ENCODE results near the gene TYMP. TPM values are rescaled to one million over a fixed set of nuclear protein-coding genes. Genes with fewer than 3 reads are reported as not detected.

Gene TYMP
- total RNA-seq, 4 donors from 2014 or later, result 18.5 to 55.1 (median 39.3) TPM

- 73 to 100% methylated on average over 1 to 3 of the region's 6 CpGs for WGBS, 2 donors (ENCODE audit: low coverage in 1 of 2)
- H3K4me1 ChIP-seq, result peaks cover 4 to 28% (median 14%) of the 10 kb centered on the region in 3 donors
- ATAC-seq, result no peak
- no peaks in the 10 kb centered on the region for H3K9me3 ChIP-seq
- no peak overlapping the region for H3K4me3 ChIP-seq
- H3K27me3 ChIP-seq, result no peaks in the 10 kb centered on the region
- H3K27ac ChIP-seq, result no peak overlapping the region
- peaks cover 0 to 42% of the 10 kb centered on the region in 2 donors for H3K36me3 ChIP-seq
- no peak for TF ChIP-seq EP300 (IDR thresholded peaks at IDR 0.05)
- TF ChIP-seq POLR2AphosphoS5 (IDR thresholded peaks at IDR 0.05), result no peak
- TF ChIP-seq POLR2A (IDR thresholded peaks at IDR 0.05), result no peak
Measured at GRCh38 chr22:50502096-50502495, 27.7 kb downstream of the TYMP start.

DNA sequence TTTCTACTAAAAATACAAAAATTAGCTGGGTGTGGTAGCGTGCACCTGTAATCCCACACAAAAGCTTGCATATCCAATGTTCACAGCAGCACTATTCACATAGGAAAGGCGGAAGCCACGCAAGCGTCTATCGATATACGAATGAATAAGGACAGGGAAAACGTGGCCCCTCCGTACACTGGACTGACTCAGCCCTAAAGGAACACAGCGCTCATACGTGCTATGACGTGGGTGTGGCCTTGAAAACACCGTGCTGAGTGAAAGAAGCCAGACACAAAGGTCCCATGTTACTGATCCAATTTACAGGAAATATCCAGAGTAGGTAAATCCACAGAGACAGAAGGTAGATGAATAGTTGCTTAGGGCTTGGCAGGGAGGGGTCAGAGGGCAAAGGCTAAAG is 29.4 kb downstream of the TYMP start:
- Histone ChIP-seq H3K27me3 (no peaks in the 10 kb centered on the region), H3K36me3 (peaks cover 0 to 33% of the 10 kb centered on the region in 2 donors), H3K27ac (no peak overlapping the region), H3K4me3 (no peak overlapping the region), H3K9me3 (no peaks in the 10 kb centered on the region), H3K4me1 (peaks cover 0 to 12% (median 0%) of the 10 kb centered on the region in 3 donors)
- no peak for ATAC-seq
- WGBS, 2 donors (ENCODE audit: low coverage in 1 of 2), result 67 to 84% methylated on average over 1 to 5 of the region's 12 CpGs
- TF ChIP-seq POLR2A (IDR thresholded peaks at IDR 0.05) (no peak), EP300 (IDR thresholded peaks at IDR 0.05) (no peak), POLR2AphosphoS5 (IDR thresholded peaks at IDR 0.05) (no peak)
- TF ChIP-seq, protein P1, sequence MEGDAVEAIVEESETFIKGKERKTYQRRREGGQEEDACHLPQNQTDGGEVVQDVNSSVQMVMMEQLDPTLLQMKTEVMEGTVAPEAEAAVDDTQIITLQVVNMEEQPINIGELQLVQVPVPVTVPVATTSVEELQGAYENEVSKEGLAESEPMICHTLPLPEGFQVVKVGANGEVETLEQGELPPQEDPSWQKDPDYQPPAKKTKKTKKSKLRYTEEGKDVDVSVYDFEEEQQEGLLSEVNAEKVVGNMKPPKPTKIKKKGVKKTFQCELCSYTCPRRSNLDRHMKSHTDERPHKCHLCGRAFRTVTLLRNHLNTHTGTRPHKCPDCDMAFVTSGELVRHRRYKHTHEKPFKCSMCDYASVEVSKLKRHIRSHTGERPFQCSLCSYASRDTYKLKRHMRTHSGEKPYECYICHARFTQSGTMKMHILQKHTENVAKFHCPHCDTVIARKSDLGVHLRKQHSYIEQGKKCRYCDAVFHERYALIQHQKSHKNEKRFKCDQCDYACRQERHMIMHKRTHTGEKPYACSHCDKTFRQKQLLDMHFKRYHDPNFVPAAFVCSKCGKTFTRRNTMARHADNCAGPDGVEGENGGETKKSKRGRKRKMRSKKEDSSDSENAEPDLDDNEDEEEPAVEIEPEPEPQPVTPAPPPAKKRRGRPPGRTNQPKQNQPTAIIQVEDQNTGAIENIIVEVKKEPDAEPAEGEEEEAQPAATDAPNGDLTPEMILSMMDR (IDR thresholded peaks at IDR 0.05), result no peak

- TF ChIP-seq, protein P1 (IDR thresholded peaks at IDR 0.05), result peak in 3 of 4 experiments; percentile 41 to 58 (median 49)
- TF ChIP-seq EP300 (IDR thresholded peaks at IDR 0.05), result no peak
- peak; percentile 68 for ATAC-seq
- WGBS, 2 donors (ENCODE audit: low coverage in 1 of 2), result 13 to 16% methylated on average over 5 to 12 of the region's 13 CpGs
- H3K4me1 ChIP-seq, result peaks cover 0 to 7% (median 0%) of the 10 kb centered on the region in 3 donors
- H3K4me3 ChIP-seq, result no peak overlapping the region
- peaks cover 0 to 15% of the 10 kb centered on the region in 2 donors for H3K36me3 ChIP-seq
- H3K27me3 ChIP-seq, result no peaks in the 10 kb centered on the region
- no peaks in the 10 kb centered on the region for H3K9me3 ChIP-seq
- H3K27ac ChIP-seq, result no peak overlapping the region
Measured at GRCh38 chr22:50498322-50498890, 31.4 kb downstream of the TYMP start.

- no peak for ATAC-seq
- H3K4me3 ChIP-seq, result no peak overlapping the region
- H3K27ac ChIP-seq, result no peak overlapping the region
- H3K4me1 ChIP-seq, result peaks cover 0 to 7% (median 0%) of the 10 kb centered on the region in 3 donors
- H3K27me3 ChIP-seq, result no peaks in the 10 kb centered on the region
- H3K36me3 ChIP-seq, result peaks cover 0 to 2% of the 10 kb centered on the region in 2 donors
- TF ChIP-seq POLR2A (IDR thresholded peaks at IDR 0.05) (no peak), EP300 (IDR thresholded peaks at IDR 0.05) (no peak), POLR2AphosphoS5 (IDR thresholded peaks at IDR 0.05) (no peak)
- TF ChIP-seq, protein P1 (IDR thresholded peaks at IDR 0.05), result no peak
- no peaks in the 10 kb centered on the region for H3K9me3 ChIP-seq
- WGBS, 2 donors (ENCODE audit: low coverage in 1 of 2), result 86 to 88% methylated on average over 6 of the region's 6 CpGs
Measured at GRCh38 chr22:50497093-50497492, 32.7 kb downstream of the TYMP start.

GRCh38 chr22:50490531-50491308 is 39.1 kb downstream of the TYMP start:
- peaks cover 38% of the 10 kb centered on the region for H3K27me3 ChIP-seq
- no peaks in the 10 kb centered on the region for H3K9me3 ChIP-seq
- no peaks in the 10 kb centered on the region for H3K36me3 ChIP-seq
- TF ChIP-seq, protein P1 (IDR thresholded peaks at IDR 0.05), result no peak
- TF ChIP-seq POLR2AphosphoS5 (IDR thresholded peaks at IDR 0.05), result no peak
- TF ChIP-seq EP300 (IDR thresholded peaks at IDR 0.05), result no peak
- no peak for TF ChIP-seq POLR2A (IDR thresholded peaks at IDR 0.05)
- no peak overlapping the region for H3K27ac ChIP-seq
- ATAC-seq, result no peak
- no peaks in the 10 kb centered on the region for H3K4me1 ChIP-seq
- H3K4me3 ChIP-seq, result no peak overlapping the region
- WGBS, 2 donors (ENCODE audit: low coverage in 1 of 2), result 69 to 73% methylated on average over 11 to 17 of the region's 27 CpGs
